Ishikawa (cell line): ENCODE data around the gene APOB.

ENCODE experiments used
- CEBPB ChIP-seq: IDR thresholded peaks from 2 replicates; pipeline ENCODE4 v1.6.1; 2012
- CREB1 ChIP-seq: IDR thresholded peaks from 2 replicates; pipeline ENCODE4 v1.6.1; 2012; ENCODE audit warnings: low read depth
- EGR1 ChIP-seq: IDR thresholded peaks from 2 replicates; pipeline ENCODE4 v1.6.1; 2012
- EP300 ChIP-seq: IDR thresholded peaks from 2 replicates; pipeline ENCODE4 v1.6.1; 2012; ENCODE audit warnings: borderline replicate concordance
- FOXM1 ChIP-seq: IDR thresholded peaks from 2 replicates; pipeline ENCODE4 v1.6.1; 2012; ENCODE audit warnings: low read depth, borderline replicate concordance
- MAX ChIP-seq: IDR thresholded peaks from 2 replicates; pipeline ENCODE4 v1.6.1; 2012
- NFIC ChIP-seq: IDR thresholded peaks from 2 replicates; pipeline ENCODE4 v1.6.1; 2012
- RAD21 ChIP-seq: IDR thresholded peaks from 2 replicates; pipeline ENCODE4 v1.6.1; 2012; ENCODE audit warnings: low read depth
- REST ChIP-seq: IDR thresholded peaks from 2 replicates; pipeline ENCODE4 v1.6.1; 2012; ENCODE audit warnings: low read depth, mild to moderate bottlenecking
- TAF1 ChIP-seq: IDR thresholded peaks from 2 replicates; pipeline ENCODE4 v1.6.1; 2012; ENCODE audit warnings: low read depth, mild to moderate bottlenecking
- TCF12 ChIP-seq: IDR thresholded peaks from 2 replicates; pipeline ENCODE4 v1.6.1; 2012; ENCODE audit warnings: low read depth
- TEAD4 ChIP-seq: IDR thresholded peaks from 2 replicates; pipeline ENCODE4 v1.6.1; 2012
- USF1 ChIP-seq: IDR thresholded peaks from 2 replicates; pipeline ENCODE4 v1.6.1; 2012
- YY1 ChIP-seq: IDR thresholded peaks from 2 replicates; pipeline ENCODE4 v1.6.1; 2012; ENCODE audit warnings: low read depth
- ZBTB7A ChIP-seq: IDR thresholded peaks from 2 replicates; pipeline ENCODE4 v1.6.1; 2012; ENCODE audit warnings: low read depth

Gene APOB

GRCh38 chr2:21003572-21004180 is 40.2 kb downstream of the APOB start:
- no peak for TF ChIP-seq YY1
- no peak for TF ChIP-seq RAD21
- TF ChIP-seq CEBPB = no peak
- TF ChIP-seq NFIC = no peak
- TF ChIP-seq REST = no peak
- no peak for TF ChIP-seq EP300
- TF ChIP-seq EGR1 = no peak
- TF ChIP-seq FOXM1 = no peak
- TF ChIP-seq CREB1 = no peak

- no peak for TF ChIP-seq EGR1
- TF ChIP-seq NFIC = no peak
- no peak for TF ChIP-seq CREB1
- TF ChIP-seq TEAD4 = no peak
- TF ChIP-seq TAF1 = no peak
- no peak for TF ChIP-seq YY1
- no peak for TF ChIP-seq REST
- TF ChIP-seq CEBPB = no peak
- no peak for TF ChIP-seq FOXM1
- no peak for TF ChIP-seq EP300
- TF ChIP-seq ZBTB7A = no peak
- no peak for TF ChIP-seq MAX
- no peak for TF ChIP-seq RAD21
- no peak for TF ChIP-seq TCF12
- TF ChIP-seq USF1 = no peak
Observed at GRCh38 chr2:21002814-21003192, 41.1 kb downstream of the APOB start.

GRCh38 chr2:21001988-21002813 is 41.7 kb downstream of the APOB start:
- TF ChIP-seq CREB1 = no peak

- no peak for TF ChIP-seq TEAD4
- no peak for TF ChIP-seq FOXM1
- no peak for TF ChIP-seq CEBPB
- no peak for TF ChIP-seq EGR1
- no peak for TF ChIP-seq RAD21
- TF ChIP-seq REST = no peak
Observed at GRCh38 chr2:21001225-21001946, 42.5 kb downstream of the APOB start.

- no peak for TF ChIP-seq TEAD4
- TF ChIP-seq YY1 = no peak
- TF ChIP-seq REST = no peak
- TF ChIP-seq TCF12 = no peak
- TF ChIP-seq RAD21 = no peak
- no peak for TF ChIP-seq ZBTB7A
- no peak for TF ChIP-seq EGR1
- no peak for TF ChIP-seq CREB1
- no peak for TF ChIP-seq MAX
- TF ChIP-seq NFIC = no peak
- TF ChIP-seq FOXM1 = no peak
- TF ChIP-seq EP300 = no peak
- TF ChIP-seq CEBPB = no peak
- TF ChIP-seq USF1 = no peak
- no peak for TF ChIP-seq TAF1
Observed at GRCh38 chr2:20999906-21000645, 43.8 kb downstream of the APOB start.
